GM19025 (cell line): Measurements from ENCODE around the gene FAM9C.
"Not testable (repeated sequence)": the region's sequence is repeated elsewhere in the genome, so short reads cannot be mapped to it uniquely, and the experiment has no call there.

Experiments
- ATAC-seq: cut with Tn5 transposase; IDR thresholded peaks from one replicate; pipeline ENCODE4 v1.9.1; 2021; ENCODE audit warnings: mild to moderate bottlenecking, low read depth, moderate library complexity; ENCODE audit not compliant: unreplicated experiment

FAM9C gene

DNA sequence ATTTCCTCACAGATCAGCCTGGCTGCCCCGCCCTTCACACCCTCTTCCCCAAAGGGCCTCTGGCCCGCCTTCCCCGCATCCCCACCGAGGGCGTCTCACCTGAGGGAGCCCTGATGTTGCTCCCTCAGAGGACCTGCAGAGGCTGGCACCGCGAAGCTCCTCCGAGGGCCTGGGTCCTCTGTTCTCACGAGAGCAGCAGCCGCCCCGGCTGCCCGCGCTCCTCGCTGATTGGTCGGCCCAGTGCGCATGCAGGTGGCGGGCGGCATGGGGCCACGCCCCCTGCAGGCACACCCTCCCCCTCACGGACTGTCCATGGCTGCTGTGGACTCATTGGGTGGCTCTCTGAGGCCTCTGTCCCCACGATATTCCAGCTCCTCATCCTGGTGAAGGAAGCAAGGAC is at the start of gene FAM9C:
Gene FAM9C (minus strand): TSS at position 180 of the 400 bp plus-strand sequence. CDS start 831 bp downstream, outside the sequence.
- no peak for ATAC-seq

DNA sequence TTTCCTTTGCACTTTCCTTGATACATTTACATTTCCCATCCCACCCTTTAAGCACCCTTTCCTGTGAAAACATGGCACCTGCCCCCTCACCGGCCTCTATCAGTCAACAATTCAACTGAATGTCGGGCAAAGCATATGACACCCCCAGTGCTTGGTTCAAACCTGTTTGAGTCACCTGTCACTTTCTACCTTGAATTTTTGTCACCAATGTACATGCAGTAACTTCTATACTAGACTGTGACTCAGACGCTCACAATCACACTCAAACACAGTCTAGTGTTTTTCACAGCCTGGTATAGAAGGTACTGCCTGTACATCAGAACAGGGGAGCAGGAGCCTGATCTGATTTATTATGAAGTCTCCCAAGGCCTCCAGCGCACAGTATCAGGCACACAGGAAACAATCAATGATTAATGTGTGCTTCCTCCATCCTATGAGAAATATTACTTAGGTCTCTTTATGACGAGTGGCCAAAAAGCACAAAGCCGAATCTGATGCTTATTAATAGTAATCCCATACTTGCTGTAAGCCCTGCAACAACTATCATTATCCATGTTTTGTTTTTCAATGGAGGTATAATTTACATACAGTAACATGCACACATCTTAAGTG is 49.2 kb upstream of the FAM9C start:
- ATAC-seq, result no peak

DNA sequence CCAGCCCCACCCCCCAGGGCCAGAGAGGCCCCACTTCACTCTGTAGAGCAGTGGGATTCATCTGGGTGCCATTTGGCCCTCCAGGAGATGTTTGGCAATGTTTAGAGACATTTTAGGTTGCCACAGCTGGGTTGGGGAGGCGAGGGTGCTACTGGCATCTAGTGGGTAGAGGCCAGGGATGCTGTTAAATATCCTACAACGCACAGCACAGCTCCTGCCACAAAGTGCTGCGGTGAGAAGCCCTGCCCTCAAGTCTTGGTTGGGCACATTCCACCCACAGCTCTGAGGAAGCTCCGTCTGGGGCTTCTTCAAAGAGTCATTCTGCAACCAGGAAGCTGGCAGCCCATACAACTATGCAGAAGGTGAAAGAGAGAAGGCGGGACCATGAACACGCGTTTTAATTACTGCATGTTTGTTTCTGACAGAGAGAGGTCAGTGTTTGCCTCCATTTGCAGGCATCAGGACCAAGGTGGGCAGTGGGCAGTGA is 48.1 kb upstream of the FAM9C start:
- ATAC-seq, result peak; percentile 53

DNA sequence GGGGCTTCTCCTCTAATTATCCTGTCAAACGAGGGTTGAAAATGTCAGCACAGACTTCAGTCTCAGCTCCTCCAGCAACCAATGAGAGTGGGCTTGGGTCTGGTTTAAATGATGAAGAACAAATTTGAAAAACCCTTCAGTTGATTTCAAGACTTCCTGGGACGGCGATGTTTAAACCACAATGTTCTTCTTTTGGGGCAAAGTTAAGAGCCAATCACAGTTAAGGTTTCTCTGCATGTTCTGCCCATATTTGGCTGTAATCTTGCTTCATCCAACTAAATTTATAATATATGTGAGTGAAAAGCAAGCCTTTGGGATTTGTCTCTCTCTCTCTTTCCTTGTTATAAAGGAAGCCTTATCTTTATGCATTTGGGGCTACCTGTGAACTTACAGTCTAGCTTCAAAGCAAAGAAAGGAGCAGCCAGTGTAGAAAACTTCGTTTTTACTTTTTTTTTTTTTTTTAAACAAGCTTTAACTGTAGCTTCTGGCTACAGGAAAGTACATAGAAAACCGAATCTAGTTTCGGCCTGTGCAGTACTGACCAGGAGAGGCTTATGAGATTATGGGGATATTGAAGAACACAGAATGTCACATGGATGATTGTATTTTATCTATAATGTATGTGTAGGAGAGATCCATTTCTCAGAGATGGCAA is 46.8 kb upstream of the FAM9C start:
- no peak for ATAC-seq

DNA sequence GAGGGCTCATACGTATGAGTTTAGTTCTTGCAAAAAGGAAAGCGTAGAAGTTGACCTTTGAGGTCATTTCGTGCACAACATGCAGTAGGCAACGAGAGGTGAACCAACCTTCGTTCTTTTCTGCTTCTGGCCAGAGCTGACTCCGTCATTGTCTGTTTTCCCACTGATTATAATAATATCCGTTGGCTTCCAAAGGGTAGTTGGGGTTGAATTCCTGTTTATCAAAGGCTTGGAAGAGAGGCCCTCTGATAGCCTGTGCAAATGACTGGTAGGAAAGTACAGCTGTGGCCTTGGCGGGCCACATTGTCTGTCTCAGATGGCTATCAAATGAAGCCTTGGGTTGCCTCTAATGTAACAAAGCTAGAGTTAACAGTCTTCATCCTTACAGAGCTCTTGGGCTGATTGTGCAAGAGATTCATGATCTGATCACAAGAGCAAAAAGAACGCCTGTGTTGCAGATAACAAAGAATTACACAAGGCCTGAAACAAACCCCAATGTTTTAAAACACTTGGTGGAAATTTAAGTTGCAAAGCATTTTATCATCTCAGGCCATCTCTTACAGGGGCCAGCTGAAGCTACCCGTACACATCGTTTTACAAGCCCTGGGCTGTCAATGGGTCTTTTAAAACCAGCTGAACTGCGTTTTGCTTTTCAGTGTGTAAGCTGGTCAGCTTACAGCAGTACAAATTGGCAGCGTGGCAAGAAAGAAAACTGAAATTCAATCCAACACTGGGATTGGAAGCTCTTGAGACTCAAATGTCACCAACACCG is 46.1 kb upstream of the FAM9C start:
- ATAC-seq, result no peak

DNA sequence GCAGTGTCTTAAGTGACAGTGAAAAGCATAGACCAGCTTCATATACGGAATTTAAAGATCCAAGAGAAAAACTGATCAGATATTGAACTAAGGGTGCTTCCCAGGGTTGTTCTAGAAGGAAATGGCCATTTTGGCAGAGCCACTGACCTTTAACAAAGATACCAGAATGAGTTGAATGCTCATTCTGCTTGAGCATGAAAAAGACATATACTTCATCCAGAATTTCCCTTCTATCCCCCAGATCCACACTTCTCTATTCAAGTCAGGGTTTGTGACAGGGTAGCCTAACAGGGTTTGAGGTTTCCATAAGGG is 45.6 kb upstream of the FAM9C start:
- no peak for ATAC-seq

DNA sequence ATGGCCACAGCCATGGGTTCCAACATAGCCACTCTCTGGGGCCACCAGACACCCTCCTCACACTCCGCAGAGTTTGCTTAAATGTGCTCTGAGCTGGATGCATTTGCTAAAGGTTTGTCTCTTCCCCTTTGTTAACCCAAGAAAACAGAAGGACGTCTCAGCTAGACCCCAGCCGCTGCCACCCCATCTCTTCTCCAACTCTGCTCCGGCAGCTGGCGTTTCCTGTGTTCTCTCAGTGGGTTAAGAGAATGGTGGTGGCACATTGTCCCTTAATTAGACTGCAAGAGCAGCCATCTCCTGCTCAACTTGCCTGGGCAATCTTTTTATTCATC is 43.7 kb upstream of the FAM9C start:
- ATAC-seq, result no peak

DNA sequence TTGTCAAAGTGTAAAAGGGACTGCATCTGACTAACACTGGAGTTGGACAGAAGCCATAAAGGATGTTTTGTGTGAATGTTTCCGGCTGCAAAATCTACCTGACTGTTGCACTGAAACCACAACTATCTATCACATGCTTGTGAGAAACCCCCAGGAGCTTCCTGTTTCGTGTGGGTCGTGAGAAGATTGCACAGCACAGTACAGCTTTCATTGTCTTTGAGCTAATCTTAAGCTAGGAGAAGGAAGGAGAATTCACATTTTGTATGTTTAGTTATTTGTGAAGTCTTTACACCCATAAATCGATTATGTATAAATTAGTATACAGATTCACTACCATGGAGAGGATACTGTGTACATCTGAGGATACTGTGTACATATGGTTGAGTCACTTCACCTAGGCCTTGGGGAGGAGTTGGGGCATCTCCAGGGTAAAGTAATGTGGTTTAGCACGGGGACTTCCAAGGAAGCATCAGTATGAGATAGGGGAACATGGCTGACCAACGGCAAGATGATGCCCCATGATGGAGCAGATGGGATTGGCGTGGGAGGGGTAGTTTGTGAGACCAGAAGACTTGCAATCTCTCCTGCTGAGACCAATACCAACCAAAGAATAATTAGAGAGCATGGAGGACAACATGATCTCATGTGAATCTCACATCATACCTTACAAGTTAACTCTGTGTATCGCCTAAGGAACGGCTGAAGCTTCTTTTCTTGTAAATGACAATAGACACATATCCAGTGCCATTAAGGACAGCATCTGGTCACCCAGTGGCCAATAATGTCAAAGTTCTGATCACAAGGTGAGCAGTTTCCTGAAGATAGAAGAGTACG is 43.1 kb upstream of the FAM9C start:
- ATAC-seq, result peak; percentile 53

DNA sequence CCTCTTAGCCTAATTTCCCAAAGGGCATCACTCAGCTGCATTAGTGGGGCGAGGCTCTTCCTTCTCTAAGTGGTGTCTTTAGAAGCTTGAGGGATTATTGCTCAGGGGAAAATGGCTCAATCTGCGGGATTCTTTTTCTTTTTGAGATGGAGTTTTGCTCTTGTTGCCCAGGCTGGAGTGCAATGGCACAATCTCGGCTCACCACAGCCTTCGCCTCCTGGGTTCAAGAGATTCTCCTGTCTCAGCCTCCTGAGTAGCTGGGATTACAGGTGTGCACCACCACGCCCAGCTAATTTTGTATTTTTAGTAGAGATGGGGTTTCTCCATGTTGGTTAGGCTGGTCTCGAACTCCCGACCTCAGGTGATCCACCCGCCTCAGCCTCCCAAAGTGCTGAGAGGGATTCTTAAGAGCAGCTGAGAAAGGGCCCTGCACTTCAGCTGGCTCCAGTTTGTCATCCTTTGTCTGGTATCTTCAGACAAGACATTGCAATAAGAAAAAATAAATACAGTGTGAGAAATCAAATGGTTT is 42.4 kb upstream of the FAM9C start:
- not testable (repeated sequence) for ATAC-seq

DNA sequence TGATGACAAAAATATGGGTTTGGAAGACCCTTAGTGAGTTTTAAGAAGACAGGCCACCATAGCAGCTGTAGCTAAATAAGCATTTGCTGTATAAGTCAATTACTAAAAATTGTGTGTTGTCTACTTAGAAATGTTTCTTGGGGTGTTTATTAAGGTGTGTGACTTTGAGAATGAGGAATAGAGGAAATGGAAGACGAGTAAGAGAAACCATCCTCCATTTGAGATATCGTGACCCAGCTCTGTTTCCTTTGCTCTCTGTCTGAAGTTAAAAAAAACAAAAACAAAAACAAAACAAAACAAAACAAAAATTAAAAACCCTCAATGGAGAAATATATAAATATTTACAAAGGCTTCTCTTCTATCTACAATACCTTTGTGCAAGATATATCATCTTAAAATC is 41.7 kb upstream of the FAM9C start:
- no peak for ATAC-seq

DNA sequence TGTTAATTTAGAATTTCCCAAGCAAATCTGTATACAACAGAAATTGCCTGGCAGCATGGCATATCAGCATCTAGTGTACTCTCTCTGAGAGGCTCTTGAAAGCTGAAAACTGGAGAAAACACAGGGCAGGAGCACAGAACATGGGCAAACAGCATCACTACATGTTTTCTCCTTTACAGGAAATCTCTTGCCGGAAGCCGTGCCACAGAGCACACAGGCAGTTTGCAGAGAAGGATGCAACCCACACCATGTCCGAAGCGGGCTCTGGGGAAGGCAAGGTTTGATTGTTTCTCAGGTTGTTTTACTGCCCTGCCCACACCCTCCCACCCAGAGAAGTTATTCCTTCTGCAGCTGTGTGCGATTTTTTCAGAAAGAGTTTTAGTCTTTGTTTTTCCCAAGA is 41.1 kb upstream of the FAM9C start:
- no peak for ATAC-seq

DNA sequence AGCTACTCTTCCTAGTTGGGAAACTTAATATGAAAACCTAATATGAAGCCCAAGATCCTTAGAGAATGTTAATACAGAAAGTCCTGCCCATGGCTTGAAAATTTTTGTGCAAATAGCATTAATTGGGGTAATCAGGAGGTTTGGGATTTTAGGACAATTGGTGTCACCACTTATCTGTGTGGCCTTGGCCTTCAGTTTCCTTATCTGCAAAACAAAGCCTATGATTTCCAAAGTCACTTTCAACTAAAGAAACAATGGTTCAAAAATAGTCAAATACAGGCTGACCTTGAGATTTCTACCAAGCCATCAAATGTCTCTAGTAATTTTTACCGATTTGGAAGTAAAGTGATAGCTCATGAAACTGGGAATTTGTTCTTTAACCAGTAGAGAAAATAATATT is 40.2 kb upstream of the FAM9C start:
- ATAC-seq, result no peak

DNA sequence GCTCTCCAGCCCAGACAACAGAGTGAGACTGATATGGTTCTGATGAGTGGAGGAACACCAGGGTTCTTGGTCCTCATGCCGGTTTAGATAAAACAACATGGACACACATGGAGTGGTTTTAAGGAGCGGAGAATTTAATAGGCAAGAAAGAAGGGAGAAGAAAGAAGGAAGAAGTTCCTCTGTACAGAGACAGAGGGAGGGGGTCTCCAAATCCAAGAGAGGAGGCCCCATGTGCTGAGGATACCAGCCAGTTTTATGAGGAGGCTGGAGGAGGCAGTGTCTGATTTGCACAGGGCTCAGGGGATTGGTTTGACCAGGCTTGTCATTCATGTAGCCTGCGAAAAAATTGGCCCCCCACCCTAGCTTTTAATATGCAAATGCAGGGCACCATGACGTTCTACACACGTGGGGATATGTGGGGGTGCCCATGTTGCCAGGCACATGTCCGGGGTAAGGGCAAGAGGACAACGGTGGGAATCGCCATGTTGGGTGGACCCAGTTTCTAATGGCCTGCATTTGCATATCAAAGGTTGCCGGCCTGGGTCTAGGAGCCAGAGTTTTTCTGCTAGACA is 39.4 kb upstream of the FAM9C start:
- not testable (repeated sequence) for ATAC-seq

DNA sequence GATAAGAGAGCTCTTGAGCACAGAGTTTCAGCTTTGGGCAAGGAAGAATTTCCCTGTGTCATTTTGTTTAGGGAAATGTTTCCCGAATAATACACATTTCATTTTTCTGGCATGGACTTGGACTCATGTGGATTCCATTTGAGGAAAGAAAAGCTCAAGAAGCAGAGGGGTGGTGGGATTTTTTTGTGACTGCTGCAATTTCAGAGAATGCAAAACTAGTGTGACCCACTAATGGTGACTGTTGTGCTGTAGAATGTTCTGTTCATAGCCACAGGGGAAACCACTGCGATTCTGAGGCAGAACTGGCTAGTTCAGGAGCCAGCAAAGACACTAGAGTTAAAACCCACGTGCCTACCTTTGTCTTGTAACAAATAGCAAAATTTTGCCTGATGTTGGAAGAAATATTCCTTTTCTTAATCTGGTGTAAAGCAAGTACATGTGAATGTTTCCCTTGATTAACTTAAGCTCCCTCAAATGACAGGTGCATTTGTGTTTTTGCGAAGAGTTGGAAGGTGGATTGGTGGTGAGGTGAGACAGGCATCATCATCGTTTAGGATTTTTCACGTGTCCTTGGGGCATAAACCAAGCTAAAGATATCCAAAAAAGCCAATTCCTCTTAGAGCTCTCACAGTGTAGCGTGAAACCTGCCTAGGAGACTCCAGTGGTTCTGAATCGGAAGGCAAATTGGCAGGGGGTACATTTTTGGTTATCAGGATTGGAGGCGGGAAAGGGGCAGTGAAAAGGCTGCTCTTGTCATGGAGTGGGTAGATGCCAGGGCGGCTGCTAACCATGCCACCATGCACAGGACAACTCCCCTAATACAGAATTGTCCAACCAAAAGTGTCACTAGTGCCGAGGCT is 38.0 kb upstream of the FAM9C start:
- ATAC-seq, result no peak

DNA sequence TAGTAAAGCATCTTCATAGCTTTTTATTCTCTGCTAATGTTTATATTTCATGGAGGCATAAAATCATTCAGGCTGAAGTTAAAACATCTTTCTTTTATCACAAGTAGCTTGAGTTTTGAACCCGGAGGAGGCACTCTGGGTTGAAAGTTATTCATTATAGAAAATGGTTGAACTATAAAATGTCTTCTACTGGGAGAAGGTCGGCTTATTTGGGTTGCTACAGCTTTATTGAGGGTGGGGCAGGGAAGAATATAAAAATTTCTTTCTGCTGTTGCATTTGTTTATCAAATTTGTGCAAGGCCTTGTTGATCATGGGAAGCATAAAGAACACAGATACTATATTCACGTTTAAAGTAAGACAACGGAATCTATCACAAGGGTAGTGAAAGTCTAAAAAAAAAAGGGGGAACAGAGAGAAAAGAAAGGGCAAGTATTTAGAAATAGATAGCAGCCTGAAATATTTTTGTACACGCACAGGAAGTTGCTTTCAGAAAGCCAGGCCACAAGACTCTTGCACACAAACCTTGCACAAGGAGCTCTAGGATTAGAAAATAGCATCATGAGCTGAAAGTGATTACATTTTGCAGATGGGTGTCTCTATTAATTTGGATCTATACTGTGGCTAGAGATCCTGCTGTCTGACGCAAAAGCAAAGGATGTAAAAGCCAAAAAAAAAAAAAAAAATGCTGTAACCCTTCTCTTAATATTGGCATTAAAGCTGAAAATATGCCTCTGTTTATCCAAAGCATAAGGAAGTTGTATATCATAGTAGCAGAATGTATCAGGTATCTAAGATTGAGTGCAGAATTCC is 37.2 kb upstream of the FAM9C start:
- ATAC-seq, result no peak

DNA sequence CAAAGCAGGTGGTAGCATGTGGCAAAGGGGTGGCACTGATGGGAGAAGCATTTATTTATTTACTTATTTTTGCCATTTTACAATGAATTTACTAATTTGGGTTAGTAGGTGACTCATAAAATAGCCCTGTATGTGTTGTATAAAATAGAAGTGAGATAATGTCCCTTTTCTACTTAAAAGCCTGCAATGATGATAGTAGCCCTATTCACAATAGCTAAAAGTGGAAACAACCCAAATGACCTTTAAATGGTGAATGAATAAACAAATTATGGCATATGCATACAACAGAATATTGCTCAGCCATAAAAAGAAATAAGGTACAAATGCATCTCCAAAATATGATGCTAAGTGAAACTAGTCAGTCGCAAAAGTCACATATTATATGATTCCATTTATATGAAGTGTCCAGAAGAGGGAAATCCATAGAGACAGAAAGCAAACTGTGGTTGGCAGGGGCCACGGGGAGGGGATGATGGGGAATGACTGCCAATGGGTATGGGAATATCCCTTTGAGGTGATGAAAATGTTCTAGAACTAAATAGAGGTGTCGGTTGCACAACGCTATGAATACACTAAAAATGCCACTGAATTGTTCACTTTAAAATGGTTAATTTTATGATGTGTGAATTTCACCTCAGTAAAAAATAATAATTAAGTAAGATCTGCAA is 35.8 kb upstream of the FAM9C start:
- ATAC-seq, result no peak

DNA sequence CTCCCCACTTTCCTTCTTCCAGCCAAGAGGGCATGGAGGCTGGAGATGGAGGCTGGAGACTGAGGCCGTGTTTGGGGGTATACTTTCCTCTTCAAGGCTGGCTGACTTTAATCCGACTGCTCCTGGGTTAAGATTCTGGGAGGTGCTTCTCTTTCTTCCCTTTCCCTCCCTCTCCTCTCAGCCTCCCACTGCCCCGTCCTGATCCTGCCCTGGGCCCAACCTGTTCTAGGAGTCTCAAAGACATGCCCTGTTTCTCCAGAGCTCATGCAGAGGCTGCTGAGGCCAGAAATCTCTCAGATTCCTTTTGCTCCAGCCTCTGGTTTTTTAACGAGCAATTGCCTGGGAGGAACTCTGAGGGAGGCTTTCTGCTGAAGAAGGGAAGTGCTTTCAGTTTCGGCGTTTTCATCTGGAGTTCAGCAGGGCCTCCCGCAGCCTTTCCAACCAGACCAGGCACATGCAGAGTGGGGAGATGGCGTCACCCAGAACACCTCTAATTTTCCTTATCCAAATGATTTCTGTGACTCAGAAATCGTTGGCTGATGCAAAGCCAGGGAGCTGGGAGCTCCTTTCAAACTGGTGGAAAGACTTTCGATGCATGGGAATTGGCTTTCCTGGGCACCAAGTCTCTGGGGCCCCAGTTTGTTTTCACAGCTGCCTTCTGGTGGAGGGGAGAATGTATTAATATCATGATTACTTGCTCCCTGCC is 34.5 kb upstream of the FAM9C start:
- no peak for ATAC-seq

DNA sequence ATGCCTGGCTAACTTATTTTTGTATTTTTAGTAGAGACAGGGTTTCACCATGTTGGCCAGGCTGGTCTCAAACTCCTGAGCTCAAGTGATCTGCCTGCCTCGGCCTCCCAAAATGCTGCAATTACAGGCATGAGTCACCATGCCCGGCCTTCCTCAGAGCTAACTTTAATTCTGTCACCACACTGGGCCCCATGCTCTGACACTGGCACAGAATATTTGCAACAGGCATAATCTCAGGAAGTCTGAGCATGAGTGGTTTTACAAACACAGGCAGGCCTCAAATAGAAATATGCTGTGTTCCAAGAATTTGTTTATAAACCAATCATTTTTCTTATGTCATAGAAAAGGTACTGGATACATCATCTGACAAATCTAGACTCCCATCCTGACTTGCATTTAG is 32.7 kb upstream of the FAM9C start:
- ATAC-seq, result no peak
